Lower lobe of right lung (tissue), 2 donors: ENCODE data around the gene CAPN13. TPM values are rescaled to one million over a fixed set of nuclear protein-coding genes. Genes with fewer than 3 reads are reported as not detected.

Source experiments
- ATAC-seq, 2 donors: fragments of 200-7000 bp; cut with Tn5 transposase; one replicate each; pipeline ENCODE4 v1.9.1; 2020 to 2022; ENCODE audit warnings: mild to moderate bottlenecking in 2 of 2, moderate library complexity in 2 of 2
- DNase-seq: peaks from one replicate; pipeline ENCODE4 v3.0.0-alpha.2; 2020
- H3K27ac ChIP-seq: fragments of 200-600 bp; one replicate; pipeline ENCODE4 v1.8.0; 2022
- H3K27me3 ChIP-seq: fragments of 200-600 bp; one replicate; pipeline ENCODE4 v1.8.0; 2022; ENCODE audit warnings: low read depth
- H3K36me3 ChIP-seq: fragments of 200-600 bp; one replicate; pipeline ENCODE4 v1.8.0; 2022; ENCODE audit warnings: mild to moderate bottlenecking
- H3K4me1 ChIP-seq: fragments of 200-600 bp; one replicate; pipeline ENCODE4 v1.8.0; 2022
- H3K4me3 ChIP-seq: fragments of 200-600 bp; one replicate; pipeline ENCODE4 v1.8.0; 2022; ENCODE audit warnings: mild to moderate bottlenecking
- H3K9me3 ChIP-seq: fragments of 200-600 bp; one replicate; pipeline ENCODE4 v1.8.0; 2022
- CTCF ChIP-seq: fragments of 200-600 bp; IDR thresholded peaks from one replicate; pipeline ENCODE4 v1.8.0; 2022; ENCODE audit warnings: antibody characterized with exemption, mild to moderate bottlenecking
- intact Hi-C: fragments of 100-400 bp; cut with DNase I; formaldehyde crosslinking; loops from one replicate; pipeline ENCODE4 v1.11.0; 2022
- total RNA-seq: library from RNA; stranded (reverse); fragmentation: NEBNext Ultra II Directional; extraction: Animal tissue kit (Norgen Biotek cat#: 25700); gene quantifications from one replicate; pipeline ENCODE4 v1.2.1, GENCODE V29; 2021
- donor health status: DM: no; HTN: yes; CAD: no; lungs with severe emphysema.

The CAPN13 gene
- total RNA-seq, 1 donor from 2014 or later: 23.0 TPM

GRCh38 chr2:30781451-30781850 lies 25.8 kb downstream of the CAPN13 start:
- no peaks in the 10 kb centered on the region for H3K36me3 ChIP-seq
- DNase-seq (no peak), ATAC-seq (no peak)
- H3K27ac ChIP-seq: no peak overlapping the region
- TF ChIP-seq CTCF: no peak
- no peaks in the 10 kb centered on the region for H3K4me1 ChIP-seq
- no peak overlapping the region for H3K4me3 ChIP-seq
- intact Hi-C loops: no loop called here
- no peaks in the 10 kb centered on the region for H3K27me3 ChIP-seq
- H3K9me3 ChIP-seq: no peaks in the 10 kb centered on the region

- H3K9me3 ChIP-seq: no peaks in the 10 kb centered on the region
- TF ChIP-seq CTCF: no peak
- H3K4me3 ChIP-seq: no peak overlapping the region
- H3K4me1 ChIP-seq: no peaks in the 10 kb centered on the region
- no peaks in the 10 kb centered on the region for H3K36me3 ChIP-seq
- intact Hi-C loops: no loop called here
- ATAC-seq (no peak), DNase-seq (no peak)
- no peak overlapping the region for H3K27ac ChIP-seq
- no peaks in the 10 kb centered on the region for H3K27me3 ChIP-seq
Measured at GRCh38 chr2:30780776-30781330, 26.4 kb downstream of the CAPN13 start.

- H3K4me1 ChIP-seq: no peaks in the 10 kb centered on the region
- H3K27ac ChIP-seq: no peak overlapping the region
- ATAC-seq (no peak), DNase-seq (no peak)
- no peaks in the 10 kb centered on the region for H3K36me3 ChIP-seq
- H3K27me3 ChIP-seq: no peaks in the 10 kb centered on the region
- no peak for TF ChIP-seq CTCF
- intact Hi-C loops: no loop called here
- no peak overlapping the region for H3K4me3 ChIP-seq
- no peaks in the 10 kb centered on the region for H3K9me3 ChIP-seq
Measured at GRCh38 chr2:30778611-30779010, 28.6 kb downstream of the CAPN13 start.

GRCh38 chr2:30777661-30778505 lies 29.4 kb downstream of the CAPN13 start:
- no peak overlapping the region for H3K4me3 ChIP-seq
- H3K27ac ChIP-seq: no peak overlapping the region
- no peaks in the 10 kb centered on the region for H3K36me3 ChIP-seq
- H3K9me3 ChIP-seq: no peaks in the 10 kb centered on the region
- ATAC-seq (no peak), DNase-seq (no peak)
- H3K4me1 ChIP-seq: no peaks in the 10 kb centered on the region
- no peak for TF ChIP-seq CTCF
- intact Hi-C loops: no loop called here
- no peaks in the 10 kb centered on the region for H3K27me3 ChIP-seq

GRCh38 chr2:30776831-30777635 lies 30.2 kb downstream of the CAPN13 start:
- Histone ChIP-seq H3K27me3 (no peaks in the 10 kb centered on the region), H3K9me3 (no peaks in the 10 kb centered on the region), H3K4me1 (no peaks in the 10 kb centered on the region), H3K27ac (no peak overlapping the region), H3K4me3 (no peak overlapping the region), H3K36me3 (no peaks in the 10 kb centered on the region)
- no peak for TF ChIP-seq CTCF
- intact Hi-C loops: no loop called here
- ATAC-seq (peak; percentile 32 to 51), DNase-seq (no peak)
